ENCODE data around the gene RAB15. TPM values are rescaled to one million over a fixed set of nuclear protein-coding genes. Genes with fewer than 3 reads are reported as not detected.

RAB15 gene
- total and polyA plus RNA-seq, 8 donors: 1.2 to 20.3 (median 11.5) TPM

- intact Hi-C loops (cut with DNase I; ENCODE audit: low total_unique reads): no loop called here
- Histone ChIP-seq H3K27ac (no peak overlapping the region), H3K27me3 (no peaks in the 10 kb centered on the region), H3K36me3 (peaks cover 0 to 77% (median 68%) of the 10 kb centered on the region in 4 donors), H3K4me3 (no peak overlapping the region), H3K4me1 (peaks cover 0 to 16% (median 10%) of the 10 kb centered on the region in 4 donors), H3K9me3 (no peaks in the 10 kb centered on the region)
- no peak for DNase-seq
- WGBS, 5 donors: 76 to 98% (median 89%) methylated on average over 3 of the region's 3 CpGs
- TF ChIP-seq POLR2AphosphoS5 (IDR thresholded peaks at IDR 0.05) (no peak), POLR2A (IDR thresholded peaks at IDR 0.05) (no peak), EP300 (IDR thresholded peaks at IDR 0.05) (no peak), CTCF (IDR thresholded peaks at IDR 0.05) (no peak)
Measured at GRCh38 chr14:65015391-65015790, 43.3 kb upstream of the RAB15 start.

- WGBS, 5 donors: 61 to 74% (median 72%) methylated on average over 4 of the region's 4 CpGs
- H3K27me3 ChIP-seq: no peaks in the 10 kb centered on the region
- DNase-seq: no peak
- no peak overlapping the region for H3K27ac ChIP-seq
- TF ChIP-seq POLR2A (IDR thresholded peaks at IDR 0.05) (no peak), CTCF (IDR thresholded peaks at IDR 0.05) (no peak), POLR2AphosphoS5 (IDR thresholded peaks at IDR 0.05) (no peak), EP300 (IDR thresholded peaks at IDR 0.05) (no peak)
- peaks cover 0 to 98% (median 82%) of the 10 kb centered on the region in 4 donors for H3K36me3 ChIP-seq
- H3K9me3 ChIP-seq: no peaks in the 10 kb centered on the region
- intact Hi-C loops (cut with DNase I; ENCODE audit: low total_unique reads): no loop called here
- H3K4me1 ChIP-seq: no peaks in the 10 kb centered on the region
- no peak overlapping the region for H3K4me3 ChIP-seq
Measured at GRCh38 chr14:65012353-65012752, 40.2 kb upstream of the RAB15 start.

- intact Hi-C loops (cut with DNase I; ENCODE audit: low total_unique reads): no loop called here
- WGBS, 5 donors: 86 to 94% (median 93%) methylated on average over 10 of the region's 10 CpGs
- no peak for TF ChIP-seq POLR2A (IDR thresholded peaks at IDR 0.05)
- no peak for TF ChIP-seq CTCF (IDR thresholded peaks at IDR 0.05)
- TF ChIP-seq EP300 (IDR thresholded peaks at IDR 0.05): no peak
- TF ChIP-seq POLR2AphosphoS5 (IDR thresholded peaks at IDR 0.05): no peak
- Histone ChIP-seq H3K4me3 (no peak overlapping the region), H3K9me3 (no peaks in the 10 kb centered on the region), H3K4me1 (peaks cover 0 to 1% (median 0%) of the 10 kb centered on the region in 4 donors), H3K27me3 (no peaks in the 10 kb centered on the region), H3K27ac (no peak overlapping the region), H3K36me3 (peaks cover 0 to 91% (median 75%) of the 10 kb centered on the region in 4 donors)
- no peak for DNase-seq
Measured at GRCh38 chr14:65011538-65011937, 39.4 kb upstream of the RAB15 start.

GRCh38 chr14:65010211-65010931 is 38.2 kb upstream of the RAB15 start:
- intact Hi-C loops (cut with DNase I; ENCODE audit: low total_unique reads): no loop called here
- Histone ChIP-seq H3K4me3 (no peak overlapping the region), H3K4me1 (peaks cover 0 to 4% (median 0%) of the 10 kb centered on the region in 4 donors), H3K36me3 (peaks cover 0 to 79% (median 68%) of the 10 kb centered on the region in 4 donors), H3K27ac (no peak overlapping the region), H3K9me3 (no peaks in the 10 kb centered on the region), H3K27me3 (no peaks in the 10 kb centered on the region)
- no peak for TF ChIP-seq POLR2AphosphoS5 (IDR thresholded peaks at IDR 0.05)
- no peak for TF ChIP-seq CTCF (IDR thresholded peaks at IDR 0.05)
- no peak for TF ChIP-seq EP300 (IDR thresholded peaks at IDR 0.05)
- no peak for TF ChIP-seq POLR2A (IDR thresholded peaks at IDR 0.05)
- no peak for DNase-seq
- WGBS, 5 donors: 85 to 92% (median 88%) methylated on average over 5 of the region's 5 CpGs

All from stomach (tissue), 9 donors.